GM23338 (cell line): ENCODE results near the gene SP140L. TPM values are rescaled to one million over a fixed set of nuclear protein-coding genes. Genes with fewer than 3 reads are reported as not detected.

Source experiments
- ATAC-seq: fragments of 200-7000 bp; cut with Tn5 transposase; 3 replicates; pipeline ENCODE4 v1.9.1; 2020
- DNase-seq: peaks from one replicate; pipeline ENCODE4 v3.0.0-alpha.2; 2015; ENCODE audit warnings: low spot score
- H2AFZ ChIP-seq: fragments of 200-600 bp; sonication (generic); 2 replicates; pipeline ENCODE4 v1.8.0; 2016; ENCODE audit warnings: antibody characterized with exemption, mild to moderate bottlenecking, moderate library complexity
- H3F3A ChIP-seq: fragments of 200-600 bp; sonication (generic); replicated peaks from 2 replicates; pipeline ENCODE4 v1.8.0; 2017; ENCODE audit warnings: antibody characterized with exemption, mixed run types, low read depth
- H3K27ac ChIP-seq: fragments of 200-600 bp; sonication (generic); 2 replicates; pipeline ENCODE4 v1.6.1; 2016; ENCODE audit warnings: low read depth
- H3K27me3 ChIP-seq: fragments of 200-600 bp; sonication (generic); 2 replicates; pipeline ENCODE4 v1.8.0; 2016; ENCODE audit warnings: mild to moderate bottlenecking, mixed run types, moderate library complexity; ENCODE audit not compliant: insufficient read depth
- H3K36me3 ChIP-seq: fragments of 200-600 bp; sonication (generic); 2 replicates; pipeline ENCODE4 v1.8.0; 2016; ENCODE audit warnings: mild to moderate bottlenecking; ENCODE audit not compliant: insufficient read depth
- H3K4me1 ChIP-seq: fragments of 200-600 bp; sonication (generic); 2 replicates; pipeline ENCODE4 v1.8.0; 2016; ENCODE audit warnings: mild to moderate bottlenecking, moderate library complexity; ENCODE audit not compliant: insufficient read depth
- H3K4me2 ChIP-seq: fragments of 200-600 bp; sonication (generic); 2 replicates; pipeline ENCODE4 v1.7.1; 2017; ENCODE audit warnings: mixed run types
- H3K4me3 ChIP-seq: fragments of 200-600 bp; sonication (generic); 2 replicates; pipeline ENCODE4 v1.6.1; 2016; ENCODE audit warnings: mixed run types
- H3K79me2 ChIP-seq: fragments of 200-600 bp; sonication (generic); replicated peaks from 2 replicates; pipeline ENCODE4 v1.8.0; 2017; ENCODE audit warnings: mild to moderate bottlenecking; ENCODE audit not compliant: insufficient read depth
- H3K9me2 ChIP-seq: fragments of 200-600 bp; sonication (generic); 2 replicates; pipeline ENCODE4 v1.8.0; 2017; ENCODE audit not compliant: insufficient read depth
- H4K20me1 ChIP-seq: fragments of 200-600 bp; sonication (generic); replicated peaks from 2 replicates; pipeline ENCODE4 v1.8.0; 2017; ENCODE audit warnings: mild to moderate bottlenecking; ENCODE audit not compliant: insufficient read depth
- H3K27ac Mint-ChIP-seq: 2 replicates; pipeline ENCODE4 v1.8.0; 2020; ENCODE audit warnings: inconsistent platforms, mild to moderate bottlenecking, moderate library complexity, mixed read lengths
- H3K27me3 Mint-ChIP-seq: 3 replicates; pipeline ENCODE4 v1.8.0; 2022; ENCODE audit warnings: low read depth, mild to moderate bottlenecking, moderate library complexity, mixed read lengths, inconsistent platforms; ENCODE audit not compliant: insufficient read depth, poor library complexity
- H3K36me3 Mint-ChIP-seq: 3 replicates; pipeline ENCODE4 v1.8.0; 2021; ENCODE audit warnings: low read depth, mild to moderate bottlenecking, inconsistent platforms, moderate library complexity, mixed read lengths
- H3K4me1 Mint-ChIP-seq: 3 replicates; pipeline ENCODE4 v1.8.0; 2020; ENCODE audit warnings: mild to moderate bottlenecking, inconsistent platforms, mixed read lengths
- H3K4me3 Mint-ChIP-seq: 3 replicates; pipeline ENCODE4 v1.8.0; 2021; ENCODE audit warnings: moderate library complexity, mild to moderate bottlenecking, inconsistent platforms, mixed read lengths
- H3K9me3 Mint-ChIP-seq: 3 replicates; pipeline ENCODE4 v1.8.0; 2020; ENCODE audit warnings: moderate library complexity, mild to moderate bottlenecking, inconsistent platforms, mixed read lengths
- CREB1 ChIP-seq: fragments of 250-450 bp; sonication (Bioruptor Pico); IDR thresholded peaks from 2 replicates; pipeline ENCODE4 v1.5.0; 2020; ENCODE audit warnings: low read depth, mild to moderate bottlenecking, moderate library complexity
- CTCF ChIP-seq, 2 experiments: fragments of 200-600 bp in 1 of 2; sonication (generic) in 1 of 2; conservative IDR thresholded peaks; 2 replicates each; pipeline versions ENCODE4 v1.5.1 to v1.6.1; 2016 to 2017; ENCODE audit warnings: antibody characterized with exemption in 2 of 2, low read depth in 2 of 2, mild to moderate bottlenecking in 2 of 2, moderate library complexity in 1 of 2
- ETS1 ChIP-seq: IDR thresholded peaks from 2 replicates; pipeline ENCODE4 v1.6.1; 2016; ENCODE audit warnings: antibody characterized with exemption
- EZH2 ChIP-seq: fragments of 200-600 bp; sonication (generic); IDR thresholded peaks from one replicate; pipeline ENCODE4 v1.8.0; 2017; ENCODE audit warnings: antibody characterized with exemption, mild to moderate bottlenecking, low read depth; ENCODE audit not compliant: unreplicated experiment
- EZH2phosphoT487 ChIP-seq: fragments of 200-600 bp; sonication (generic); IDR thresholded peaks from one replicate; pipeline ENCODE4 v1.8.1; 2018; ENCODE audit warnings: antibody characterized with exemption; ENCODE audit not compliant: unreplicated experiment
- JUNB ChIP-seq: IDR thresholded peaks from one replicate; pipeline ENCODE4 v1.6.1; 2016; ENCODE audit warnings: antibody characterized with exemption; ENCODE audit not compliant: unreplicated experiment
- NANOG ChIP-seq: IDR thresholded peaks from 2 replicates; pipeline ENCODE4 v1.6.1; 2016; ENCODE audit warnings: antibody characterized with exemption, borderline replicate concordance
- POLR2AphosphoS5 ChIP-seq: IDR thresholded peaks from 2 replicates; pipeline ENCODE4 v1.6.1; 2016; ENCODE audit warnings: antibody characterized with exemption, low read depth
- REST ChIP-seq: IDR thresholded peaks from one replicate; pipeline ENCODE4 v1.6.1; 2018; ENCODE audit warnings: antibody characterized with exemption; ENCODE audit not compliant: unreplicated experiment
- STAT1 ChIP-seq: IDR thresholded peaks from one replicate; pipeline ENCODE4 v1.6.1; 2016; ENCODE audit warnings: antibody characterized with exemption; ENCODE audit not compliant: unreplicated experiment
- ZNF114 ChIP-seq: fragments of 250-450 bp; sonication (Bioruptor Pico); IDR thresholded peaks from 2 replicates; pipeline ENCODE4 v1.5.0; 2020; ENCODE audit warnings: mild to moderate bottlenecking, moderate library complexity
- ZNF331 ChIP-seq: fragments of 250-450 bp; sonication (Bioruptor Pico); IDR thresholded peaks from 2 replicates; pipeline ENCODE4 v1.5.0; 2020; ENCODE audit warnings: low read depth, mild to moderate bottlenecking, moderate library complexity
- ZNF462 ChIP-seq: fragments of 250-450 bp; sonication (Bioruptor Pico); IDR thresholded peaks from 2 replicates; pipeline ENCODE4 v1.5.0; 2020; ENCODE audit warnings: mild to moderate bottlenecking, moderate library complexity
- polyA plus RNA-seq: library from polyadenylated mRNA; unstranded; fragments of >200 nt; fragmentation: Nextera tagmentation; extraction: Ambion mirVana; gene quantifications from 2 replicates; pipeline ENCODE4 v1.2.1, GENCODE V29; 2016
- total RNA-seq: library from RNA; depleted of rRNA; stranded (reverse); fragments of >200 nt; shearing (Covaris generic); gene quantifications from 2 replicates; pipeline ENCODE4 v1.2.3, GENCODE V29; 2014

Gene SP140L
- total and polyA plus RNA-seq, 2 experiments from 2014 or later, result 1.3 to 1.7 TPM

- H3K36me3 Mint-ChIP-seq, result peaks cover 3% of the 10 kb centered on the region; the same call in 1 of the 3 replicates
- Histone ChIP-seq H3K79me2 (no peaks in the 10 kb centered on the region), H3K27ac (no peak overlapping the region), H3K36me3 (no peaks in the 10 kb centered on the region), H3K27me3 (no peaks in the 10 kb centered on the region), H3K4me2 (no peak overlapping the region), H2AFZ (no peak overlapping the region), H3K4me1 (no peaks in the 10 kb centered on the region), H3K9me2 (no peaks in the 10 kb centered on the region), H3K4me3 (no peak overlapping the region), H3F3A (no peaks in the 10 kb centered on the region), H4K20me1 (no peaks in the 10 kb centered on the region)
- H3K4me1 Mint-ChIP-seq, result no peaks in the 10 kb centered on the region; the same call in 2 of the 3 replicates
- no peak overlapping the region for H3K4me3 Mint-ChIP-seq
- no peak overlapping the region for H3K27ac Mint-ChIP-seq
- ATAC-seq, result no peak
- H3K9me3 Mint-ChIP-seq, result peaks cover 3% of the 10 kb centered on the region; the same call in 2 of the 3 replicates
- DNase-seq, result no peak
- peaks cover 3% of the 10 kb centered on the region for H3K27me3 Mint-ChIP-seq
- TF ChIP-seq ZNF462 (CRISPR knock-in tag), result no peak
- no peak for TF ChIP-seq CTCF (conservative IDR thresholded peaks at IDR 0.05; ENCODE audit: low read depth in 2 of 2)
- TF ChIP-seq EZH2phosphoT487, result no peak
- TF ChIP-seq REST, result no peak
- TF ChIP-seq ZNF114 (CRISPR knock-in tag), result no peak
- no peak for TF ChIP-seq STAT1
- TF ChIP-seq CREB1, result no peak
- TF ChIP-seq ZNF331, result no peak
- no peak for TF ChIP-seq EZH2
- TF ChIP-seq JUNB, result no peak
- TF ChIP-seq POLR2AphosphoS5, result no peak
- no peak for TF ChIP-seq ETS1
- TF ChIP-seq NANOG, result no peak
These were observed 97.0 kb downstream of the SP140L start for GRCh38 chr2:230423851-230424458.
